H1 (cell line): Measurements from ENCODE around the gene RERE. TPM values are rescaled to one million over a fixed set of nuclear protein-coding genes. Genes with fewer than 3 reads are reported as not detected.
A peak's percentile ranks its signal among the peaks of the same experiment; 100 is the strongest.

Experiments used
- CTCF ChIA-PET: fragments of 300-600 bp; sonication (Branson Sonifier 250); formaldehyde crosslinking; loops from one replicate; lab custom pipeline; 2021; ENCODE audit not compliant: partially characterized antibody; lab: Charles Lee
- POLR2A ChIA-PET: fragments of 300-600 bp; sonication (Branson Sonifier 250); formaldehyde crosslinking; loops from one replicate; lab custom pipeline; 2021; ENCODE audit warnings: inconsistent platforms; ENCODE audit not compliant: partially characterized antibody; lab: Charles Lee
- DNase-seq, 2 experiments: peaks; one replicate each; pipeline versions ENCODE4 v3.0.0 to v3.0.0-alpha.2; 2010 to 2022; ENCODE audit warnings: low spot score in 2 of 2, low read depth in 1 of 2, mixed read lengths in 1 of 2
- FAIRE-seq: peaks from 2 replicates; lab custom pipeline; 2011; peaks lifted over from hg19 to GRCh38; lab: Jason Lieb, UNC
- H2AFZ ChIP-seq: 2 replicates; pipeline ENCODE4 v1.8.1; 2012; ENCODE audit warnings: low read length, inconsistent platforms
- H2AK5ac ChIP-seq: 2 replicates; pipeline ENCODE4 v1.6.1; 2013; ENCODE audit warnings: low read depth, low read length
- H2BK120ac ChIP-seq: replicated peaks from 2 replicates; pipeline ENCODE3; 2013; ENCODE audit warnings: low read depth, low read length, inconsistent platforms
- H2BK12ac ChIP-seq: 2 replicates; pipeline ENCODE4 v1.6.1; 2013; ENCODE audit warnings: low read depth, low read length
- H2BK15ac ChIP-seq: 2 replicates; pipeline ENCODE4 v1.6.1; 2013; ENCODE audit warnings: low read length
- H2BK20ac ChIP-seq: 2 replicates; pipeline ENCODE4 v1.6.1; 2013; ENCODE audit warnings: low read length
- H2BK5ac ChIP-seq: 2 replicates; pipeline ENCODE4 v1.6.1; 2013; ENCODE audit warnings: low read depth, low read length
- H3K14ac ChIP-seq: 2 replicates; pipeline ENCODE4 v1.6.1; 2013; ENCODE audit warnings: inconsistent platforms; ENCODE audit not compliant: insufficient read length
- H3K18ac ChIP-seq: 2 replicates; pipeline ENCODE4 v1.6.1; 2013; ENCODE audit warnings: low read length; ENCODE audit errors: extremely low read depth
- H3K23ac ChIP-seq: 2 replicates; pipeline ENCODE4 v1.6.1; 2013; ENCODE audit warnings: inconsistent platforms; ENCODE audit not compliant: insufficient read length
- H3K23me2 ChIP-seq: 2 replicates; pipeline ENCODE4 v1.6.1; 2013; ENCODE audit warnings: low read depth, low read length
- H3K27ac ChIP-seq: 2 replicates; pipeline ENCODE4 v1.6.1; 2011; ENCODE audit warnings: low read depth, low read length, inconsistent platforms
- H3K27me3 ChIP-seq, 4 experiments: replicated peaks in 1 of 4; 1 replicate in 1 of 4; 2 replicates in 3 of 4; pipeline versions ENCODE4 v1.6.1 to v1.8.1; 2011 to 2013; ENCODE audit warnings: low read length in 3 of 4, mild to moderate bottlenecking in 3 of 4, inconsistent platforms in 2 of 4, mixed read lengths in 2 of 4, moderate library complexity in 1 of 4; ENCODE audit not compliant: control insufficient read depth in 3 of 4, insufficient read depth in 3 of 4; ENCODE audit errors: extremely low read depth in 1 of 4
- H3K36me3 ChIP-seq, 4 experiments: 2 replicates each; pipeline versions ENCODE4 v1.6.1 to v1.8.1; 2011 to 2013; ENCODE audit warnings: mild to moderate bottlenecking in 4 of 4, low read length in 3 of 4, moderate library complexity in 2 of 4, control low read depth in 1 of 4, inconsistent platforms in 1 of 4; ENCODE audit not compliant: insufficient read depth in 4 of 4, control insufficient read depth in 2 of 4
- H3K4ac ChIP-seq: replicated peaks from 2 replicates; pipeline ENCODE3; 2013; ENCODE audit warnings: low read length, low read depth, mixed read lengths, inconsistent platforms; ENCODE audit not compliant: insufficient read length
- H3K4me1 ChIP-seq, 4 experiments: replicated peaks in 1 of 4; 1 replicate in 1 of 4; 2 replicates in 3 of 4; pipeline versions ENCODE4 v1.6.1 to v1.8.1; 2011 to 2013; ENCODE audit warnings: low read length in 3 of 4, inconsistent platforms in 2 of 4, mixed read lengths in 1 of 4; ENCODE audit not compliant: insufficient read depth in 4 of 4, control insufficient read depth in 3 of 4
- H3K4me2 ChIP-seq, 2 experiments: 2 replicates each; pipeline versions ENCODE4 v1.6.1 to v1.8.1; 2011 to 2013; ENCODE audit warnings: low read depth in 2 of 2, low read length in 2 of 2, control low read depth in 1 of 2, inconsistent platforms in 1 of 2, mild to moderate bottlenecking in 1 of 2; ENCODE audit not compliant: insufficient read depth in 1 of 2
- H3K4me3 ChIP-seq, 4 experiments: fragments of 200-600, 300-600 bp in 1 of 4; sonication (generic), shearing (Covaris generic), sonication (Bioruptor Twin) in 1 of 4; 2 replicates each; pipeline versions ENCODE4 v1.5.1 to v1.8.1; 2011 to 2016; ENCODE audit warnings: low read length in 4 of 4, low read depth in 3 of 4, control low read depth in 2 of 4, inconsistent platforms in 2 of 4, mild to moderate bottlenecking in 2 of 4, mixed read lengths in 1 of 4, moderate library complexity in 1 of 4; ENCODE audit not compliant: insufficient read depth in 2 of 4; ENCODE audit errors: extremely low read depth in 1 of 4
- H3K56ac ChIP-seq: replicated peaks from 2 replicates; pipeline ENCODE3; 2013; ENCODE audit warnings: low read depth, mild to moderate bottlenecking, mixed read lengths, low read length, inconsistent platforms; ENCODE audit not compliant: insufficient read length
- H3K79me1 ChIP-seq: 2 replicates; pipeline ENCODE4 v1.6.1; 2013; ENCODE audit warnings: low read depth, low read length, control low read depth
- H3K79me2 ChIP-seq, 2 experiments: 2 replicates each; pipeline versions ENCODE4 v1.6.1 to v1.8.1; 2012 to 2013; ENCODE audit warnings: low read length in 2 of 2, mild to moderate bottlenecking in 2 of 2, inconsistent platforms in 1 of 2; ENCODE audit not compliant: insufficient read depth in 2 of 2, control insufficient read depth in 1 of 2
- H3K9ac ChIP-seq, 4 experiments: replicated peaks in 1 of 4; 1 replicate in 1 of 4; 2 replicates in 3 of 4; pipeline versions ENCODE4 v1.6.1 to v1.8.1; 2011 to 2013; ENCODE audit warnings: low read depth in 3 of 4, low read length in 3 of 4, control low read depth in 2 of 4, mild to moderate bottlenecking in 2 of 4, moderate library complexity in 2 of 4, inconsistent platforms in 1 of 4; ENCODE audit errors: extremely low read depth in 1 of 4
- H3K9me3 ChIP-seq, 2 experiments: 2 replicates each; pipeline versions ENCODE4 v1.6.1 to v1.8.1; 2012 to 2013; ENCODE audit warnings: mild to moderate bottlenecking in 2 of 2, moderate library complexity in 2 of 2, control low read depth in 1 of 2, inconsistent platforms in 1 of 2, low read depth in 1 of 2, low read length in 1 of 2, mixed read lengths in 1 of 2; ENCODE audit not compliant: insufficient read depth in 2 of 2
- H4K20me1 ChIP-seq, 2 experiments: replicated peaks in 1 of 2; 2 replicates each; pipeline versions ENCODE3 to v1.8.1; 2011 to 2013; ENCODE audit warnings: inconsistent platforms in 2 of 2, low read length in 2 of 2, mild to moderate bottlenecking in 1 of 2; ENCODE audit not compliant: insufficient read depth in 2 of 2, control insufficient read depth in 1 of 2
- H4K5ac ChIP-seq: 2 replicates; pipeline ENCODE4 v1.6.1; 2013; ENCODE audit warnings: low read length, low read depth, mixed read lengths, inconsistent platforms; ENCODE audit not compliant: insufficient read length
- H4K8ac ChIP-seq: 2 replicates; pipeline ENCODE4 v1.8.0; 2013; ENCODE audit warnings: mild to moderate bottlenecking, moderate library complexity, low read length, inconsistent platforms; ENCODE audit not compliant: insufficient read depth; ENCODE audit errors: extremely low read depth
- H4K91ac ChIP-seq: replicated peaks from 2 replicates; pipeline ENCODE3; 2013; ENCODE audit warnings: low read length, mixed read lengths, inconsistent platforms; ENCODE audit not compliant: insufficient read length
- CEBPB ChIP-seq: IDR thresholded peaks from 2 replicates; pipeline ENCODE4 v1.6.1; 2012; ENCODE audit warnings: low read depth, low read length
- CHD1 ChIP-seq: IDR thresholded peaks from 2 replicates; pipeline ENCODE4 v1.6.1; 2012; ENCODE audit warnings: low read depth, low read length, improper control_type of control experiment
- EZH2 ChIP-seq: fragments of 200-600 bp; sonication (generic); IDR thresholded peaks from 2 replicates; pipeline ENCODE4 v1.7.1; 2012; ENCODE audit warnings: low read depth, mild to moderate bottlenecking, moderate library complexity, low read length, inconsistent platforms; ENCODE audit not compliant: severe bottlenecking
- NRF1 ChIP-seq: IDR thresholded peaks from 2 replicates; pipeline ENCODE4 v1.6.1; 2011; ENCODE audit warnings: mild to moderate bottlenecking, low read depth, low read length, improper control_type of control experiment
- PHF8 ChIP-seq: fragments of 200-600 bp; sonication (generic); conservative IDR thresholded peaks from 2 replicates; pipeline ENCODE4 v1.7.1; 2012; ENCODE audit warnings: low read depth, mild to moderate bottlenecking, inconsistent platforms, low read length, moderate library complexity
- RNF2 ChIP-seq: fragments of 200-900, 300-1000 bp; sonication (generic); IDR thresholded peaks from 2 replicates; pipeline ENCODE4 v1.7.1; 2016; ENCODE audit warnings: borderline replicate concordance, low read depth, mild to moderate bottlenecking, antibody characterized with exemption, low read length; ENCODE audit not compliant: poor library complexity, severe bottlenecking; ENCODE audit errors: missing control alignments
- TEAD4 ChIP-seq: IDR thresholded peaks from 2 replicates; pipeline ENCODE4 v1.6.1; 2012; ENCODE audit warnings: low read depth, low read length, inconsistent platforms, mixed read lengths
- ZNF274 ChIP-seq: IDR thresholded peaks from 2 replicates; pipeline ENCODE4 v1.7.0; 2012; ENCODE audit warnings: low read length, borderline replicate concordance; ENCODE audit errors: extremely low read depth
- WGBS, 2 experiments: shearing (Covaris generic) in 1 of 2; methylation state at CpG; one replicate each; pipeline versions ENCODE4 v1.1.6 to v1.1.7; 2013 to 2015; ENCODE audit warnings: low lambda C conversion rate in 2 of 2, mixed read lengths in 2 of 2, inconsistent platforms in 1 of 2, low coverage in 1 of 2, missing lambda C conversion rate in 1 of 2; ENCODE audit not compliant: insufficient replicate concordance in 2 of 2, insufficient coverage in 1 of 2, insufficient read length in 1 of 2; ENCODE audit errors: extremely low coverage in 1 of 2, missing lambda C conversion rate in 1 of 2; 5-methylcytosine and 5-hydroxymethylcytosine counted together
- polyA plus RNA-seq, 7 experiments: library from polyadenylated mRNA; depleted of rRNA in 3 of 7; stranded (reverse) in 5 of 7; unstranded in 2 of 7; fragments of >200 nt in 5 of 7; fragments of 200-250 nt in 2 of 7; gene quantifications; 1 replicate in 5 of 7; 2 replicates in 1 of 7; 4 replicates in 1 of 7; pipeline versions ENCODE4 v1.2.1 to v1.2.3, GENCODE V29; 2011 to 2013; ENCODE audit warnings: missing spikeins in 2 of 7, mixed read lengths in 2 of 7
- total RNA-seq: library from RNA; stranded (reverse); fragmentation: NEBNext Ultra II Directional; extraction: Animal tissue kit (Norgen Biotek cat#: 25700); gene quantifications from 2 replicates; pipeline ENCODE4 v1.2.1, GENCODE V29; 2021
- TF ChIP-seq, protein P1 (sequence below): IDR thresholded peaks from 2 replicates; pipeline ENCODE4 v1.6.1; 2011; ENCODE audit warnings: low read depth, mild to moderate bottlenecking, low read length; ENCODE audit not compliant: insufficient read depth
- TF ChIP-seq, protein P2 (sequence below): IDR thresholded peaks from 2 replicates; pipeline ENCODE4 v1.6.1; 2012; ENCODE audit warnings: inconsistent platforms

The RERE gene
- total and polyA plus RNA-seq, 2 of the 8 experiments (the other 6 are each of a cell fraction or from before 2014, with no cell fraction given) = 15.3 to 142 TPM

DNA sequence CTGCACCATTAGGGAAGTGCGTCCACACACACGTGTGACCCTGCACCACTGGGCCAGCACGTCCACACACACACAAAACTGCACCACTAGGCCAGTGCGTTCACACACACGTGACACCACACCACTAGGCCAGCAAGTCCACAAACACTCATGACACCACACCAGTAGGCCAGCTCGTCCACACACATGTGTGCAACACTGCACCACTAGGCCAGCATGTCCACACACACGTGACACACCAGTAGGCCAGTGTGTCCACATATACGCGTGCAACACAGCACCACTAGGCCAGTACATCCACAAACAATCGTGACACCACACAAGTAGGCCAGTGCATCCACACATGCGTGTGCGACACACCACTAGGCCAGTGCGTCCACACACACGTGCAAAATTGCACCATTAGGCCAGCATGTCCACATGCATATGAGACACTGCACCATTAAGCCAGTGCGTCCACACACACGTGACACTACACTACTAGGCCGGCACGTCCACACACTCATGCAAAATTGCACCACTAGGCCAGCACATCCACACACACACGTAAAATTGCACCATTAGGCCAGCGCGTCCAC, 264.5 kb downstream of the RERE start:
- H2BK5ac ChIP-seq = peak overlapping the region; percentile 92
- H3K56ac ChIP-seq = no peak overlapping the region
- H3K79me2 ChIP-seq = peaks cover 0 to 68% of the 10 kb centered on the region in 2 experiments; a peak in 2 of 4 replicates
- peak overlapping the region; percentile 9 for H3K23ac ChIP-seq
- 0 out of 2 replicates have a peak overlapping the region, but pooled peaks have one; percentile 9 for H3K27ac ChIP-seq
- CTCF ChIA-PET = interaction anchor here (0.7 to 1.5 kb wide), 5 partner anchors 9 to 667 kb away, joined by 3 to 7 read pairs (median 3); no protein-coding TSS in a partner anchor
- no peaks in the 10 kb centered on the region for H3K27me3 ChIP-seq
- H3K14ac ChIP-seq = no peak overlapping the region
- H3K18ac ChIP-seq = no peak overlapping the region
- H4K5ac ChIP-seq = no peak overlapping the region
- H4K20me1 ChIP-seq = peaks cover 8 to 9% of the 10 kb centered on the region in 2 experiments
- WGBS, 2 experiments = 90% methylated on average over 21 of the region's 21 CpGs; no CpG with 5 or more reads in 1 of the 2 experiments
- H3K36me3 ChIP-seq = peaks cover 0 to 25% (median 6%) of the 10 kb centered on the region in 4 experiments; a peak in 4 of 8 replicates
- no peak overlapping the region for H3K9ac ChIP-seq
- peaks cover 8% of the 10 kb centered on the region for H3K79me1 ChIP-seq
- FAIRE-seq (no peak), DNase-seq (no peak)
- H4K91ac ChIP-seq = peak overlapping the region; percentile 38
- peak overlapping the region; percentile 10; the same call in 1 of the 2 replicates for H2BK15ac ChIP-seq
- H4K8ac ChIP-seq = peak overlapping the region; percentile 53; the same call in 1 of the 2 replicates
- H2AFZ ChIP-seq = no peak overlapping the region
- H2BK12ac ChIP-seq = peak overlapping the region; percentile 31; the same call in 1 of the 2 replicates
- H2BK20ac ChIP-seq = peak overlapping the region; percentile 50; the same call in 1 of the 2 replicates
- H3K23me2 ChIP-seq = peaks cover 2% of the 10 kb centered on the region; the same call in 1 of the 2 replicates
- no peak overlapping the region for H3K4me3 ChIP-seq
- H3K9me3 ChIP-seq = no peaks in the 10 kb centered on the region
- no peak overlapping the region for H3K4me2 ChIP-seq
- peak overlapping the region; percentile 95 for H2AK5ac ChIP-seq
- peaks cover 0 to 8% (median 6%) of the 10 kb centered on the region in 4 experiments; a peak in 6 of 7 replicates for H3K4me1 ChIP-seq
- no peak overlapping the region for H2BK120ac ChIP-seq
- POLR2A ChIA-PET = interaction anchor here (0.6 kb wide), 1 partner anchor 169 kb away, joined by 3 read pairs; no protein-coding TSS in a partner anchor
- H3K4ac ChIP-seq = peak overlapping the region; percentile 42
- TF ChIP-seq PHF8 = no peak
- no peak for TF ChIP-seq CHD1
- TF ChIP-seq EZH2 = no peak
- TF ChIP-seq, protein P1, sequence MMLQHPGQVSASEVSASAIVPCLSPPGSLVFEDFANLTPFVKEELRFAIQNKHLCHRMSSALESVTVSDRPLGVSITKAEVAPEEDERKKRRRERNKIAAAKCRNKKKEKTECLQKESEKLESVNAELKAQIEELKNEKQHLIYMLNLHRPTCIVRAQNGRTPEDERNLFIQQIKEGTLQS = no peak
- TF ChIP-seq RNF2 = no peak
- TF ChIP-seq ZNF274 = no peak
- no peak for TF ChIP-seq NRF1
- TF ChIP-seq CEBPB = no peak
- TF ChIP-seq, protein P2, sequence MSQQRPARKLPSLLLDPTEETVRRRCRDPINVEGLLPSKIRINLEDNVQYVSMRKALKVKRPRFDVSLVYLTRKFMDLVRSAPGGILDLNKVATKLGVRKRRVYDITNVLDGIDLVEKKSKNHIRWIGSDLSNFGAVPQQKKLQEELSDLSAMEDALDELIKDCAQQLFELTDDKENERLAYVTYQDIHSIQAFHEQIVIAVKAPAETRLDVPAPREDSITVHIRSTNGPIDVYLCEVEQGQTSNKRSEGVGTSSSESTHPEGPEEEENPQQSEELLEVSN = no peak
- no peak for TF ChIP-seq TEAD4
